Stimulated activated effector memory CD8-positive, alpha-beta T cell treated with anti-CD3 and anti-CD28 coated beads, Interleukin-12 subunit alpha, Interleukin-12 subunit beta, amount 100 ng/mL, for 72 hours (primary cell): ENCODE data around the gene HSDL1.
"Not testable (repeated sequence)": the region's sequence is repeated elsewhere in the genome, so short reads cannot be mapped to it uniquely, and the experiment has no call there.

Source experiments
- ATAC-seq: fragments of 150-1000 bp; cut with Tn5 transposase; 2 replicates; pipeline ENCODE4 v1.10.0; 2021
- DNase-seq, 2 donors: peaks; one replicate each; pipeline ENCODE4 v3.0.0; 2021 to 2022; ENCODE audit warnings: low spot score in 2 of 2
- H3K27ac Mint-ChIP-seq: one replicate; pipeline ENCODE4 v1.8.0; 2022; ENCODE audit warnings: mild to moderate bottlenecking, mixed read lengths
- H3K36me3 Mint-ChIP-seq: one replicate; pipeline ENCODE4 v1.8.0; 2022; ENCODE audit warnings: mild to moderate bottlenecking, mixed read lengths
- H3K4me1 Mint-ChIP-seq: one replicate; pipeline ENCODE4 v1.8.0; 2022; ENCODE audit warnings: mixed read lengths
- H3K4me3 Mint-ChIP-seq: one replicate; pipeline ENCODE4 v1.8.0; 2022; ENCODE audit warnings: mild to moderate bottlenecking, mixed read lengths
- H3K9me3 Mint-ChIP-seq: one replicate; pipeline ENCODE4 v1.8.0; 2022; ENCODE audit warnings: mixed read lengths

Gene HSDL1

GRCh38 chr16:84136331-84137125, 8.4 kb downstream of the HSDL1 start:
- ATAC-seq (no peak), DNase-seq (no peak)
- H3K4me1 Mint-ChIP-seq: peaks cover 35% of the 10 kb centered on the region
- H3K36me3 Mint-ChIP-seq: peaks cover 5% of the 10 kb centered on the region
- no peak overlapping the region for H3K4me3 Mint-ChIP-seq
- H3K9me3 Mint-ChIP-seq: no peaks in the 10 kb centered on the region
- no peak overlapping the region for H3K27ac Mint-ChIP-seq

GRCh38 chr16:84132527-84133285, 12.3 kb downstream of the HSDL1 start:
- ATAC-seq (no peak), DNase-seq (no peak)
- Mint-ChIP-seq H3K27ac (peak overlapping the region; percentile 34), H3K36me3 (peaks cover 26% of the 10 kb centered on the region), H3K4me3 (no peak overlapping the region), H3K4me1 (peaks cover 18% of the 10 kb centered on the region), H3K9me3 (no peaks in the 10 kb centered on the region)

- ATAC-seq (no peak), DNase-seq (no peak)
- H3K4me3 Mint-ChIP-seq: no peak overlapping the region
- H3K4me1 Mint-ChIP-seq: peaks cover 2% of the 10 kb centered on the region
- H3K9me3 Mint-ChIP-seq: no peaks in the 10 kb centered on the region
- no peak overlapping the region for H3K27ac Mint-ChIP-seq
- peaks cover 37% of the 10 kb centered on the region for H3K36me3 Mint-ChIP-seq
Observed at GRCh38 chr16:84131117-84131516, 13.9 kb downstream of the HSDL1 start.

GRCh38 chr16:84124257-84125073, 20.5 kb downstream of the HSDL1 start:
- Mint-ChIP-seq H3K4me3 (no peak overlapping the region), H3K27ac (no peak overlapping the region), H3K9me3 (no peaks in the 10 kb centered on the region), H3K4me1 (peaks cover 6% of the 10 kb centered on the region), H3K36me3 (peaks cover 44% of the 10 kb centered on the region)
- ATAC-seq (no peak), DNase-seq (no peak)

GRCh38 chr16:84121007-84121406, 24.0 kb downstream of the HSDL1 start:
- no peaks in the 10 kb centered on the region for H3K9me3 Mint-ChIP-seq
- H3K4me3 Mint-ChIP-seq: no peak overlapping the region
- ATAC-seq (no peak), DNase-seq (no peak)
- no peak overlapping the region for H3K27ac Mint-ChIP-seq
- peaks cover 22% of the 10 kb centered on the region for H3K36me3 Mint-ChIP-seq
- H3K4me1 Mint-ChIP-seq: peaks cover 6% of the 10 kb centered on the region

DNA sequence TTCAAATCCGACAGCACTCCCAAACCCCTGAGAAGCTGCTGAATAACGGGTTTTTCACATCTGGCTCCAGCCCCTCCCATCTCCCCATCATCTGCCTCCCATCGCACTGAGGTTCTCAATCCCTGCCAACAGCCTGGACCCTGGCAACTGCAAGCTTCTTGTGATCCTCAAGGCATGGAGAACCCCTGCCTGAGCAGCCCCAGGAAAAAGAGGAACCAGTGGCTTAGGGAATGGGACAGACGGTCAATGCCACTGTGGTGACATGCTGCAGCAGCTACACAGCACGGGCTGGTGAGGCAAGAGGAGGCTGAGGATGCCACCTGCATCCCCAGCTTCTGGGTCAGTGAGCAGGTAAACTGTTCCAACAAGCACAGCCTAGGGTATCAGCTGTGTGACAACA, 25.0 kb downstream of the HSDL1 start:
- peaks cover 8% of the 10 kb centered on the region for H3K4me1 Mint-ChIP-seq
- peaks cover 26% of the 10 kb centered on the region for H3K36me3 Mint-ChIP-seq
- ATAC-seq (no peak), DNase-seq (no peak)
- no peak overlapping the region for H3K4me3 Mint-ChIP-seq
- H3K9me3 Mint-ChIP-seq: no peaks in the 10 kb centered on the region
- H3K27ac Mint-ChIP-seq: no peak overlapping the region

- no peak for DNase-seq
- no peaks in the 10 kb centered on the region for H3K9me3 Mint-ChIP-seq
- no peak overlapping the region for H3K27ac Mint-ChIP-seq
- H3K36me3 Mint-ChIP-seq: peaks cover 26% of the 10 kb centered on the region
- H3K4me3 Mint-ChIP-seq: no peak overlapping the region
- no peak for ATAC-seq
- H3K4me1 Mint-ChIP-seq: peaks cover 11% of the 10 kb centered on the region
Observed at GRCh38 chr16:84119368-84119767, 25.6 kb downstream of the HSDL1 start.

GRCh38 chr16:84118315-84118714, 26.7 kb downstream of the HSDL1 start:
- ATAC-seq, H3K27ac Mint-ChIP-seq: not testable (repeated sequence)
- peaks cover 14% of the 10 kb centered on the region for H3K4me1 Mint-ChIP-seq

GRCh38 chr16:84117494-84117843, 27.5 kb downstream of the HSDL1 start:
- Mint-ChIP-seq H3K27ac (peak overlapping the region; percentile 92), H3K36me3 (peaks cover 18% of the 10 kb centered on the region), H3K4me3 (peak overlapping the region; percentile 81), H3K4me1 (peaks cover 14% of the 10 kb centered on the region), H3K9me3 (no peaks in the 10 kb centered on the region)
- DNase-seq (peak in 1 of 2 donors; percentile 11), ATAC-seq (no peak)

More at GRCh38 chr16:84118315-84118714, 26.7 kb downstream of the HSDL1 start:
- DNase-seq, H3K9me3 Mint-ChIP-seq: not testable (repeated sequence)
- peak overlapping the region; percentile 81 for H3K4me3 Mint-ChIP-seq
- H3K36me3 Mint-ChIP-seq: peaks cover 18% of the 10 kb centered on the region

- ATAC-seq: peak; percentile 95
- Mint-ChIP-seq H3K36me3 (peaks cover 21% of the 10 kb centered on the region), H3K4me3 (peak within 1 kb of the TSS; percentile 81), H3K4me1 (peaks cover 14% of the 10 kb centered on the region), H3K27ac (peak within 1 kb of the TSS; percentile 92), H3K9me3 (no peaks in the 10 kb centered on the region)
- DNase-seq: peak; percentile 98
Observed at GRCh38 chr16:84116720-84117493, 28.1 kb downstream of the HSDL1 start, which contains the start of gene MBTPS1. Gene MBTPS1, minus strand, starts transcription at chr16:84116942. Its CDS starts 15,159 bp downstream, at chr16:84101783.

DNA sequence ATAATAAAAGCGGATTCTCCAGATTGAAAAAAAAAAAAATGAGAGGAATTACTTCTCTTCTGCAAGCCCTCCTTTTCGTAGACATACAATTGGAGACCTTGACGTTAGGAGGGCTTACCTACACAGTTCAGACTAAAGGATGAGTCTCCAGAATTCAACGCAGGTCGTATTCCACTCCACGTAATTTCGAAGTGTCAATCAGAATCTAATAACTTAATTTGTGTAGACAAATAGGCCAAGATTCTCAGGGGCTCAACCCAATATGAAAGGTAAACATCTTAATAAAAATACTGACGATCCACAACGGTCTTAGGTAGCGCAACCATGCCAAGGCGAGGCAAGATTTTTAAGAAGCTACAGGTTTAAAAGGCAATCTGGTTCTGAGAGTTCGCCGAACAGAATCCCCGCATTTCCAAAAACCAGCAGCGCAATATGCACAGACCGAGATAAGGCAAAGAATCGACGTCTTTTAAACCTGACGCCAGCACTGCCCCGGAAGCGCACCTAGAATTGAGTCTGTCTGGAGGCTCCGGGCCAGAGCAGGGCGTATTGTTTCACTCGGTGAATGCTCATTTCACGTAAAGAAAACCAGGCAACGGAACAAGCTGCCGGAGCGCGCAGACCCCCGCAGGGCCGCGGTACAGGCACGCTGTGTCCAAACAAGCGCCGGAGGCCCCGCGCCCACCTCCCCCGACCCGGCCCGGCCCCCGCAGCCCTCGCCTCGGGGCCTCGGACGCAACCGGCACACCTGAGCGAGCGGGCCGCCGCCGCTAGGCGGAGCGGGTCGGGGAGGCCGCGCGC, 28.9 kb downstream of the HSDL1 start:
- H3K9me3 Mint-ChIP-seq: no peaks in the 10 kb centered on the region
- ATAC-seq: peak; percentile 66
- no peak for DNase-seq
- H3K27ac Mint-ChIP-seq: peak overlapping the region; percentile 92
- H3K4me1 Mint-ChIP-seq: peaks cover 17% of the 10 kb centered on the region
- H3K36me3 Mint-ChIP-seq: peaks cover 26% of the 10 kb centered on the region
- H3K4me3 Mint-ChIP-seq: peak overlapping the region; percentile 81

GRCh38 chr16:84111949-84112348, 33.0 kb downstream of the HSDL1 start:
- not testable (repeated sequence) for ATAC-seq, H3K4me3 Mint-ChIP-seq, H3K27ac Mint-ChIP-seq, DNase-seq, H3K9me3 Mint-ChIP-seq
- Mint-ChIP-seq H3K4me1 (peaks cover 41% of the 10 kb centered on the region), H3K36me3 (peaks cover 35% of the 10 kb centered on the region)

DNA sequence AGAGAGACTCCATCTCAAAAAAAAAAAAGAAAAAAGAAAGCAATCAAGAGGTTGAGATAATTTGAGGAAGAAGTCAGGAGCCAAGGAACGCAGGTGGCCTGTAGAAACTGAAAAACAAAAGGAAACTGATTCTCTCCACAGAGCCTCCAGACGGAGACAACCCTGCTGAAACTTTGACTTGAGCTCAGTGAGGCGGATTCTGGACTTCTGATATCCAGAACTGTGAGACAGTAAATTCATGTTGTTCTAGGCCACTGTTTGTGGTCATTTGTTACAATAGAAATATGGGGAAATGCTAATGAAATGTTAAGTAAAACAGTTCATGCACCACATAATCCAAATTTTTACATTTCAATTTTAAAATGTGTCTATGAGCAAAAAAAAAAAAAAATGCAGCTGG, 33.5 kb downstream of the HSDL1 start:
- DNase-seq (no peak), ATAC-seq (no peak)
- Mint-ChIP-seq H3K36me3 (peaks cover 35% of the 10 kb centered on the region), H3K9me3 (no peaks in the 10 kb centered on the region), H3K4me1 (peaks cover 45% of the 10 kb centered on the region), H3K4me3 (no peak overlapping the region), H3K27ac (peak overlapping the region; percentile 63)

GRCh38 chr16:84110527-84110926, 34.5 kb downstream of the HSDL1 start:
- DNase-seq (no peak), ATAC-seq (no peak)
- Mint-ChIP-seq H3K4me3 (no peak overlapping the region), H3K4me1 (peaks cover 53% of the 10 kb centered on the region), H3K9me3 (no peaks in the 10 kb centered on the region), H3K36me3 (peaks cover 29% of the 10 kb centered on the region), H3K27ac (peak overlapping the region; percentile 63)
